ENCODE results near the gene FOXO6. TPM values are rescaled to one million over a fixed set of nuclear protein-coding genes. Genes with fewer than 3 reads are reported as not detected.

The FOXO6 gene
- total RNA-seq, 1 donor from 2014 or later, result 0.11 TPM

DNA sequence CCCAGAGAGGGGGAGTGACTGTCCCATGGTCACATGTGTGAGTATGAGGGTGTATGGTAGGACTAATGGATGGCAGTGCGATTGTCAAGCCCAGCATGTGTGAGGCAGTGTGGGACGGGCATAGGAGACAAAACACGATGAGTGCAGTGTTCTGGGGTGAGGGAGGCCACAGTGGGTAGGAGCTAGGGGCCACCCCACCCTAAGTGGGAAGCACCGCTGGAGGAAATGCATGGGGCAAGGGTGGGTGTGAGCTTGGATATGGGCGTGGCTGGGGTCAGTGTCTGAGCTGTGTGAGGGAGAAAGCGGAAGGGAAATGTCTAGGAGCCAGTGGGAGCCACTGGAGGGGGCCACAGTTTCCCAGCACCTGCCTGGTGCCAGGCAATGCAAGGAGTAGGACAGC, 56.5 kb downstream of the FOXO6 start:
- Mint-ChIP-seq H3K27me3 (ENCODE audit: low read depth) (no peaks in the 10 kb centered on the region), H3K4me3 (ENCODE audit: low read depth) (no peak overlapping the region), H3K4me1 (ENCODE audit: low read depth) (no peaks in the 10 kb centered on the region), H3K27ac (no peak overlapping the region), H3K9me3 (no peaks in the 10 kb centered on the region), H3K36me3 (ENCODE audit: low read depth) (no peaks in the 10 kb centered on the region)
- DNase-seq (ENCODE audit: low spot score), result no peak
- intact Hi-C loops (cut with micrococcal nuclease), result loop anchor here (1.0 to 2.0 kb wide), 3 partner anchors 94 to 149 kb away; no protein-coding TSS in a partner anchor

- no peaks in the 10 kb centered on the region for H3K36me3 Mint-ChIP-seq (ENCODE audit: low read depth)
- H3K27ac Mint-ChIP-seq, result no peak overlapping the region
- no peaks in the 10 kb centered on the region for H3K27me3 Mint-ChIP-seq (ENCODE audit: low read depth)
- no peak overlapping the region for H3K4me3 Mint-ChIP-seq (ENCODE audit: low read depth)
- no peaks in the 10 kb centered on the region for H3K4me1 Mint-ChIP-seq (ENCODE audit: low read depth)
- intact Hi-C loops (cut with micrococcal nuclease), result no loop called here
- no peak for DNase-seq (ENCODE audit: low spot score)
- H3K9me3 Mint-ChIP-seq, result no peaks in the 10 kb centered on the region
Measured at GRCh38 chr1:41418857-41419583, 57.8 kb downstream of the FOXO6 start.

GRCh38 chr1:41419584-41420295, 58.5 kb downstream of the FOXO6 start:
- H3K27ac Mint-ChIP-seq, result no peak overlapping the region
- no peaks in the 10 kb centered on the region for H3K36me3 Mint-ChIP-seq (ENCODE audit: low read depth)
- intact Hi-C loops (cut with micrococcal nuclease), result no loop called here
- H3K4me1 Mint-ChIP-seq (ENCODE audit: low read depth), result no peaks in the 10 kb centered on the region
- H3K27me3 Mint-ChIP-seq (ENCODE audit: low read depth), result no peaks in the 10 kb centered on the region
- H3K9me3 Mint-ChIP-seq, result no peaks in the 10 kb centered on the region
- no peak for DNase-seq (ENCODE audit: low spot score)
- H3K4me3 Mint-ChIP-seq (ENCODE audit: low read depth), result no peak overlapping the region

GRCh38 chr1:41420351-41420750, 59.1 kb downstream of the FOXO6 start:
- Mint-ChIP-seq H3K27ac (no peak overlapping the region), H3K4me3 (ENCODE audit: low read depth) (no peak overlapping the region), H3K36me3 (ENCODE audit: low read depth) (no peaks in the 10 kb centered on the region), H3K27me3 (ENCODE audit: low read depth) (no peaks in the 10 kb centered on the region), H3K4me1 (ENCODE audit: low read depth) (no peaks in the 10 kb centered on the region), H3K9me3 (no peaks in the 10 kb centered on the region)
- no peak for DNase-seq (ENCODE audit: low spot score)
- intact Hi-C loops (cut with micrococcal nuclease), result no loop called here

DNA sequence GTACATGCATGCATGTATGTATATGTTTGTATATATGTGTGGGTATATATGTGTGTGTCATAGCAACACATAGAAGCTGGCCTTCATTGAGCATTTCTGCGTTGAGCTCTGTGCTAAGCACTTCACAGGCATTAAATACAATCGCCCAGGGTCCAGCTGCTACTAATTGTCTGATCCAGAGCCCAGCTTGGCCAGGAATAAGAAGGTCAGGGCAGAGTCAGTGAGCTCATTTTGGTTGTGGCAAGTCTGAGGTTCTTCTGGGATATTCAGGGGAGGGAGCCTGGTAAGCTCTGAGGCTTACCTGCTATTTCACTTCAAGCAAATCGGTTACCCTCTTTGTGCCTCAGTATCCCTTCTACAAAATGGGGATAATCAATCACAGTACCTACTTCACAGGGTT, 59.6 kb downstream of the FOXO6 start:
- Mint-ChIP-seq H3K27ac (no peak overlapping the region), H3K9me3 (no peaks in the 10 kb centered on the region), H3K27me3 (ENCODE audit: low read depth) (no peaks in the 10 kb centered on the region), H3K36me3 (ENCODE audit: low read depth) (no peaks in the 10 kb centered on the region), H3K4me1 (ENCODE audit: low read depth) (no peaks in the 10 kb centered on the region), H3K4me3 (ENCODE audit: low read depth) (no peak overlapping the region)
- DNase-seq (ENCODE audit: low spot score), result no peak
- intact Hi-C loops (cut with micrococcal nuclease), result no loop called here

GRCh38 chr1:41422306-41422705, 61.1 kb downstream of the FOXO6 start:
- no peaks in the 10 kb centered on the region for H3K36me3 Mint-ChIP-seq (ENCODE audit: low read depth)
- intact Hi-C loops (cut with micrococcal nuclease), result no loop called here

GRCh38 chr1:41423511-41424191, 62.4 kb downstream of the FOXO6 start:
- H3K4me1 Mint-ChIP-seq (ENCODE audit: low read depth), result no peaks in the 10 kb centered on the region
- no peak overlapping the region for H3K4me3 Mint-ChIP-seq (ENCODE audit: low read depth)
- H3K27ac Mint-ChIP-seq, result no peak overlapping the region
- intact Hi-C loops (cut with micrococcal nuclease), result no loop called here
- H3K27me3 Mint-ChIP-seq (ENCODE audit: low read depth), result no peaks in the 10 kb centered on the region
- DNase-seq (ENCODE audit: low spot score), result no peak
- H3K9me3 Mint-ChIP-seq, result no peaks in the 10 kb centered on the region
- H3K36me3 Mint-ChIP-seq (ENCODE audit: low read depth), result no peaks in the 10 kb centered on the region

More at GRCh38 chr1:41422306-41422705, 61.1 kb downstream of the FOXO6 start:
- H3K27me3 Mint-ChIP-seq (ENCODE audit: low read depth), result no peaks in the 10 kb centered on the region
- no peaks in the 10 kb centered on the region for H3K4me1 Mint-ChIP-seq (ENCODE audit: low read depth)
- no peak for DNase-seq (ENCODE audit: low spot score)
- H3K27ac Mint-ChIP-seq, result no peak overlapping the region
- H3K4me3 Mint-ChIP-seq (ENCODE audit: low read depth), result no peak overlapping the region
- H3K9me3 Mint-ChIP-seq, result no peaks in the 10 kb centered on the region

- H3K27me3 Mint-ChIP-seq (ENCODE audit: low read depth), result no peaks in the 10 kb centered on the region
- no peak overlapping the region for H3K4me3 Mint-ChIP-seq (ENCODE audit: low read depth)
- H3K4me1 Mint-ChIP-seq (ENCODE audit: low read depth), result no peaks in the 10 kb centered on the region
- no peak for DNase-seq (ENCODE audit: low spot score)
- no peaks in the 10 kb centered on the region for H3K36me3 Mint-ChIP-seq (ENCODE audit: low read depth)
- no peak overlapping the region for H3K27ac Mint-ChIP-seq
- intact Hi-C loops (cut with micrococcal nuclease), result no loop called here
- no peaks in the 10 kb centered on the region for H3K9me3 Mint-ChIP-seq
Measured at GRCh38 chr1:41424581-41425118, 63.4 kb downstream of the FOXO6 start.

DNA sequence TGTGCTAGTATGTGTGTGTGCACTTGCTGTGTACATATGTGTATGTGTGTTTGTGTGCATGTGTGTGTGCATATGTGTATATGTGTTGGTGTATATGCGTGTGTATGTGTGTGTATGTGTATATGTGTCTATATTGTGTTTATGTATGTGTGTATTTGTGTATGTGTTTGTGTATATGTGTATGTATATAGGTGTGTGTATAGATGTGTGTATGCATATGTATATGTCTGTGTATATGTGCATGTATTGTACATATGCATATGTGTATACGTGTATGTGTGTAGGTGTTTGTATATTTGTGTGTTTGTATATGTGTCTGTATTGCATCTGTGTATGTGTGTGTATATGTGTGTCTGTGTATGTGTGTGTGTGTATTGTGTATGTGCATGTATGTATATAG, 64.1 kb downstream of the FOXO6 start:
- Mint-ChIP-seq H3K4me3 (ENCODE audit: low read depth) (no peak overlapping the region), H3K27me3 (ENCODE audit: low read depth) (no peaks in the 10 kb centered on the region), H3K4me1 (ENCODE audit: low read depth) (no peaks in the 10 kb centered on the region), H3K9me3 (no peaks in the 10 kb centered on the region), H3K36me3 (ENCODE audit: low read depth) (no peaks in the 10 kb centered on the region), H3K27ac (no peak overlapping the region)
- no peak for DNase-seq (ENCODE audit: low spot score)
- intact Hi-C loops (cut with micrococcal nuclease), result no loop called here

GRCh38 chr1:41426201-41426890, 65.1 kb downstream of the FOXO6 start:
- intact Hi-C loops (cut with micrococcal nuclease), result no loop called here
- DNase-seq (ENCODE audit: low spot score), result no peak
- no peaks in the 10 kb centered on the region for H3K9me3 Mint-ChIP-seq
- H3K27ac Mint-ChIP-seq, result no peak overlapping the region
- H3K27me3 Mint-ChIP-seq (ENCODE audit: low read depth), result no peaks in the 10 kb centered on the region
- no peaks in the 10 kb centered on the region for H3K36me3 Mint-ChIP-seq (ENCODE audit: low read depth)
- no peak overlapping the region for H3K4me3 Mint-ChIP-seq (ENCODE audit: low read depth)
- H3K4me1 Mint-ChIP-seq (ENCODE audit: low read depth), result no peaks in the 10 kb centered on the region

DNA sequence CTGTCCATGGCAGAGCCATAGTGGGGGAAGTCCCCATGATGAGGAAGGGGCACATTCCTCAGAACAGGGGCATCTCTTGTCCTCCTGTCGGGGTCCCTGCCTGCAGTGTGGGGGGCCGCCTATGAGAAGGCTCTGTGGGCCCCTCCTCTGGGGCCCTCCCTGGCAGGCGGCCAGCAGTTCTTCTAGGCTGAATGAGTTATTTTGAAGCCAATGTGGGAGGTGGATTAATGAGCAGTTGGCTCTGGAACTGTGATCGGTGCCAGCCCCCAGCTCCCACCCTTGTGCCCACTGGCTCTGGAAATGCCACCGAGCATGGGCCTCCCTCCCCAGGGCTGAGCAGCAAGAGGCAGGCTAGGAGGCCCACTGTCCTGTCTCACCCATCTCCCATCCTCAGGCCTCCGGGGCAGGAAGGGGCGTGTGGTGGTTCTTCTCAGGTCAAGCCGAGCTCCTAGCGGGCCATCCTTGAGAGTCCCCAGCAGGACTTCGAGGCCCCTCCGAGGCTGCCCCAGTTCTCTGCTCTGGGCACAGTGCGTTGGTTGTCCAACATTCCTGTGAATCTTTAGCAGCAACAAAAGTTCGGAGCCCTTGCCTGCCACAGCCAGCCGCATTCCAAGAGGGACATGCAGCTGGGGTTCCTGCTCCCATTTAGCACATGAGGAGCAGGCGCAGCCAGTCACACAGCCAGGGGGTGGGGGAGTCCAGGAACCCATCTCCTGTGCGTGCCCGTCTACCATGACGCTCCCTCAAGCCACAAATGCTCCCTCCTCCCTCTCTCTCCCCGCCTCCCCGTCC, 66.1 kb downstream of the FOXO6 start:
- Mint-ChIP-seq H3K4me3 (ENCODE audit: low read depth) (no peak overlapping the region), H3K4me1 (ENCODE audit: low read depth) (no peaks in the 10 kb centered on the region), H3K36me3 (ENCODE audit: low read depth) (no peaks in the 10 kb centered on the region), H3K27me3 (ENCODE audit: low read depth) (no peaks in the 10 kb centered on the region), H3K9me3 (no peaks in the 10 kb centered on the region), H3K27ac (no peak overlapping the region)
- intact Hi-C loops (cut with micrococcal nuclease), result no loop called here
- DNase-seq (ENCODE audit: low spot score), result no peak

Data from activated T-helper 2 cell treated with anti-CD3 and anti-CD28 coated beads, Interferon-gamma antibody, Interleukin-2, Interleukin-4, amounts not matched to agents 10 μg/mL and 5 μg/mL and 100 μg/mL, durations not matched to agents 14 hours and 24 hours and 36 hours (primary cell).